Measurements from ENCODE around the gene SFRP4. TPM values are rescaled to one million over a fixed set of nuclear protein-coding genes. Genes with fewer than 3 reads are reported as not detected.

SFRP4 gene
- total and polyA plus RNA-seq, 9 donors = 4.2 to 55.4 (median 16.4) TPM

Other genes with a start within 250 kb of the SFRP4 start
- 0.66 TPM for gene GPR141, start 233.1 kb downstream of the SFRP4 start, total RNA-seq
- gene GPR141, start 233.1 kb downstream of the SFRP4 start, polyA plus RNA-seq (ENCODE audit: insufficient read depth in 1 of 8, insufficient read length in 8 of 8, low replicate concordance in 1 of 8) = under 1 TPM in 7 of 8 donors, not detected in 1; 0.16 to 0.65 (median 0.41) TPM
- 0.22 TPM for gene NME8, start 68.2 kb downstream of the SFRP4 start, total RNA-seq
- gene NME8, start 68.2 kb downstream of the SFRP4 start, polyA plus RNA-seq (ENCODE audit: insufficient read depth in 1 of 8, insufficient read length in 8 of 8, low replicate concordance in 1 of 8) = not detected
- gene EPDR1, start 3.8 kb upstream of the SFRP4 start, total RNA-seq = 89.8 TPM
- 100 to 1,000 TPM in 2 of 8 donors, 10 to 100 TPM in 6; 57.8 to 108 (median 88.7) TPM for gene EPDR1, start 3.8 kb upstream of the SFRP4 start, polyA plus RNA-seq (ENCODE audit: insufficient read depth in 1 of 8, insufficient read length in 8 of 8, low replicate concordance in 1 of 8)